ENCODE measurements around the gene PRSS53.
A peak's percentile ranks its signal among the peaks of the same experiment; 100 is the strongest.

The PRSS53 gene

DNA sequence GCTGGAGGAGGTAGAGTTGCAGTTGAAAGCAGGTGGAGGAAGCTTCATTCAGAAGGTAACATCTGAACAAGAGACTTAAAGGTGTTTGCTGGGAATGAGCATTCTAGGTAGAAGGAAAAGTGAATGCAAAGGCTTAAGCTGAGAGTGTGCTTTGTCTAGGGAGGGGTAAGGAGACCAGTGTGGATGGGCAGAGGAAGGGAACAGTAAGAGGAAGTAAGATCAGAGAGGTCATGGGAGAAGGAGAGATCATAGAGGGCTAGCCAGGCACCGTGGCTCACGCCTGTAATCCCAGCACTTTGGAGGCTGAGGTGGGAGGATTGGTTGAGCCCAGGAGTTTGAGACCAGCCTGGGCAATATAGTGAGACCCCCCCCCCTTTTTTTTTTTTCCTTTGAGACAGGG lies 52.1 kb downstream of the PRSS53 start:
- no peak for DNase-seq

DNA sequence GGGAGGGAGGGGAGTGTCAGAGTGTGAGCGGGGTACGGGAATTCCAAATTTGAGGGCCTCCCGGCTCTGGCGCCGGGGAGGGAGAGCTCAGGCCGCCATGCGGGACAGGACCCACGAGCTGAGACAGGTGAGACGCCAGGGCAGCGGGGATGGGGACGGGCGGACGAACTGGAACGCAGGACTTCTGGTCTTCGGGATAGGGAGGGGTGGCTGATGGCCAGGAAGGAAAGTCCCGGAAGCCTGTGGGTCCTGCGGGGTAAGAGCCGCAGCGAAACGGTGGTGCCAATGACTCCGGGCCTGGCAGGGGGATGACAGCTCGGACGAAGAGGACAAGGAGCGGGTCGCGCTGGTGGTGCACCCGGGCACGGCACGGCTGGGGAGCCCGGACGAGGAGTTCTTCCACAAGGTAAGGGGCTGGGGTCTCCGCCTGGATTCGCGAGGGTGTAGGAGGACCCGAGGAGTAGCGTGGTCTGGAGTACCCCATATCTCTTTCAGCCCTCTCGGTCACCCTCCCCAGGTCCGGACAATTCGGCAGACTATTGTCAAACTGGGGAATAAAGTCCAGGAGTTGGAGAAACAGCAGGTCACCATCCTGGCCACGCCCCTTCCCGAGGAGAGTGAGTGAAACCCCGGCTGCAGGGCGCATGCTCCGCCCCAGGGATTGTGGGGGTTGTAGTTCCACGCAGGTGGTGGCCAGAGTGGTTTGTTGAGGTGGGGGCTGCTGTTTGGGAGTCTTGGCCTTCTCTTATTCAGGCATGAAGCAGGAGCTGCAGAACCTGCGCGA lies 54.8 kb downstream of the PRSS53 start:
- DNase-seq: peak; percentile 85

All from activated CD4-positive, CD25-positive, alpha-beta regulatory T cell treated with anti-CD3 and anti-CD28 coated beads, Interleukin-2, amount 50 U/mL, for 72 hours (primary cell).